ENCODE results near the gene EXOG.

DNA sequence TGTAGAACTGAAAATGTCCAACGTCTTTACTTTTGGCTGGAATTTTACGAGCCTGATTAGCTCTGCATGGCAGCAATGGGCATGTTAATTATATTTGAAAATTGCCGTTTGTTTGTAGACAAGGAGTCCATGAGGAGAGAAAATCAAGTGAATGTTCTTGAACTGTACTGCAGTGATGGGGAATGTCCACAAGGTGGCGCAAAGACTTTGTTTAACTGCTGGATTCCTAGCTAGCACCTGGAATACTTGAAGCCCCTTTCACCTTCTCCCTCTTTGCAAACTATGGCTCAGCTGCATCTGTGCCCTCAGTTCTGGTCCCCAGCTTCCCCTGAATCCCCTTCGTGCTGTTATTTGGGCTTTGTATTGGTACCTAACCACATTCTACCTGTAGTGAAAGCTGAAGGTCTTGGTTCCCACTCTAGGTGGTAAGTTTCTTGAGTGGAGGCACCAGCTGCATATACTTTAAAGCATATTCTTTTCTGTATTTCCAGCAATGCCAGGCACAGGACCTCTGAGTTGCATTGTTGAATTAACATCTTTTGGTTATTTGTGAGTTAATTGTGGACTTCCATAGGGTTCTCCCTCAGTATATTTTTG, 25.3 kb downstream of the EXOG start:
- TF ChIP-seq, protein P1, sequence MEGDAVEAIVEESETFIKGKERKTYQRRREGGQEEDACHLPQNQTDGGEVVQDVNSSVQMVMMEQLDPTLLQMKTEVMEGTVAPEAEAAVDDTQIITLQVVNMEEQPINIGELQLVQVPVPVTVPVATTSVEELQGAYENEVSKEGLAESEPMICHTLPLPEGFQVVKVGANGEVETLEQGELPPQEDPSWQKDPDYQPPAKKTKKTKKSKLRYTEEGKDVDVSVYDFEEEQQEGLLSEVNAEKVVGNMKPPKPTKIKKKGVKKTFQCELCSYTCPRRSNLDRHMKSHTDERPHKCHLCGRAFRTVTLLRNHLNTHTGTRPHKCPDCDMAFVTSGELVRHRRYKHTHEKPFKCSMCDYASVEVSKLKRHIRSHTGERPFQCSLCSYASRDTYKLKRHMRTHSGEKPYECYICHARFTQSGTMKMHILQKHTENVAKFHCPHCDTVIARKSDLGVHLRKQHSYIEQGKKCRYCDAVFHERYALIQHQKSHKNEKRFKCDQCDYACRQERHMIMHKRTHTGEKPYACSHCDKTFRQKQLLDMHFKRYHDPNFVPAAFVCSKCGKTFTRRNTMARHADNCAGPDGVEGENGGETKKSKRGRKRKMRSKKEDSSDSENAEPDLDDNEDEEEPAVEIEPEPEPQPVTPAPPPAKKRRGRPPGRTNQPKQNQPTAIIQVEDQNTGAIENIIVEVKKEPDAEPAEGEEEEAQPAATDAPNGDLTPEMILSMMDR (IDR thresholded peaks at IDR 0.05), result peak; percentile 78 to 90 (median 84)
- no peak for TF ChIP-seq POLR2A (IDR thresholded peaks at IDR 0.05)

Data from uterus (tissue), 2 donors.